DMS53 treated with DMSO at 0.1 percent for 48 hours (cell line): ENCODE results near the gene GUCY2D.
"Not testable (repeated sequence)": the region's sequence is repeated elsewhere in the genome, so short reads cannot be mapped to it uniquely, and the experiment has no call there.

Source experiments
- DNase-seq: peaks from one replicate; lab custom pipeline; 2025; ENCODE audit not compliant: unreplicated experiment; lab: John Stamatoyannopoulos, UW

GUCY2D gene

DNA sequence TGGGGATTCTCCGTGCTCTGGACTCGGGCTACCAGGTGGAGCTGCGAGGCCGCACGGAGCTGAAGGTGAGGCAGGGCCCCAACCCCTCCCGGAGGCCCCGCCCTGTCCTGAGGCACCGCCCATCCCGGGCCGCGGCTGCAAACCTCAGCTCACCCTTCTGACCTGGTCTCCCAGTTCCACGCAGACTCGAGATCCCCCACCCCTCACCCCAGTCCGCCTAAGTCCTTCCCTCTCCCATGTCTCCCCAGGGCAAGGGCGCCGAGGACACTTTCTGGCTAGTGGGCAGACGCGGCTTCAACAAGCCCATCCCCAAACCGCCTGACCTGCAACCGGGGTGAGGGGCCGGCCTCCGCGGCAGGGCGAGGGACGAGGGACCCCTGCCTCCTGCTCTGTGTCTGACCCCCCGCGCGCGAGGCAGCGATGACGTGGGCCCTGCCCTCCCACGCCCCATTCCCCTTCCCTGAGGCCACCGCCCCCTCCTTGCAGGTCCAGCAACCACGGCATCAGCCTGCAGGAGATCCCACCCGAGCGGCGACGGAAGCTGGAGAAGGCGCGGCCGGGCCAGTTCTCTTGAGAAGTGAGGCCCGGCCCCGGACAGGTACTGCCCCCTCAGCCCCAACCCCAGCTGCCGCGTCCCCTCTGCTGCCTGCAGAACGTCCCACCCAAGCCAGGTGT, 13.7 kb downstream of the GUCY2D start:
- DNase-seq: no peak

DNA sequence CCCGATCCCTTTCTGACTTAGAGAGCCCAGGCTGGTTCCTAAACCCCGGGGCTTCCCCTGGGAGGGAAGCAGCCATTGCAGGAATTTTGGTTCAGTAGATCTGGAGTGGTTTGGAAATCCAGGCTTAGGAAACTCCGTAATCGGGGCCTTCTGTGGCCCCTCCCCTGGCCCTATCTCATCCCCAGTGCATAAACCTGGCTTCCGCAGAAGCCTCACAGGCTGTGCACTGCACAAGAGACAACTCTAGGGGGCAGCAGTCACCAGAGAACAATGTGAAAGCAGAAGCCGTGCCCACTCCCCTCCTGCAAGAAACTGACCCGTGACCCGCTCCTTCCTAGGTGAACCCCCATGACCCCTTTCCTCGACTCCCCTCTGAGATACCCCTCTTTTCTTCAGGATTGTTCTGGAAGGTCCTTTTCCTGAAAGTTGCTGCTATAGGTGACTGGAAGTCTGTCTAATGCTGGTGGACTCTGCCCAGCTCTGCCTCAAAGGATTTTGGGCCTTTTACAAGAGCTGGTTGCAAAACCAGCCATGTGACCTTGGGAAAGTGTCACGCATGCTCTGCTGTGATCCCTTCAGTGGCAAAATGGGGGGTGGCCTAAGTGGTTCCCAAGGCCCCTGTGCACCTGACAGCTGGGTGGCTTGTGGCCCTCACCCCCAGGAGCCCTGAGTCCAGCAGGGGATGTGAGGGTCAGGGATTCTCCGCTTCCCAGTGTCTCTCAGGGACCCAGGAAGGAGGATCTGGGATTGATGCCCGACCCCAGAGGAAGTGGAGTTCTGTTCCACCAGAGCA, 14.4 kb downstream of the GUCY2D start:
- peak; percentile 29 for DNase-seq

DNA sequence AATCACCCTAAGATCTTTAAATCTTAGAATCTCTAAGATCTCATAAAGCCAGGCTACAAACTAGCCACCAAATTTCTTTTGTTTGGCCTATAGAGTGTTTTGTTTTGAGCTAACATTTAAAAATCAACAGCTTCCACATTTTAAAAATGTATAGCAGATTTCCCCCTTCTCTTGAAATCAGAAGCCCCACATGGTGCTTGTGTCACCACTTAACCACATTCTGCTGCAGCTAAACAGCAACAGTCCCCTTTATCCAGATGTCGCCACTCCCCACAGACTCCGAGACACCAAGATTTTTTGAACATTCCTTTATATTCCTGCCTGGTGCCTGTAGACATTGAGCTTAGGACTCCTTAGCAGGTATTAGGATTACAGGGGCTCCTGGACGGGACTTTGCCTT, 16.0 kb downstream of the GUCY2D start:
- DNase-seq: no peak

- DNase-seq: no peak
Observed at GRCh38 chr17:8019166-8019565, 16.8 kb downstream of the GUCY2D start.

GRCh38 chr17:8019665-8020650, 17.5 kb downstream of the GUCY2D start:
- no peak for DNase-seq

- DNase-seq: no peak
Observed at GRCh38 chr17:8020776-8021564, 18.6 kb downstream of the GUCY2D start.

GRCh38 chr17:8021565-8022359, 19.3 kb downstream of the GUCY2D start:
- DNase-seq: no peak

- no peak for DNase-seq
Observed at GRCh38 chr17:8022360-8023003, 20.1 kb downstream of the GUCY2D start.

DNA sequence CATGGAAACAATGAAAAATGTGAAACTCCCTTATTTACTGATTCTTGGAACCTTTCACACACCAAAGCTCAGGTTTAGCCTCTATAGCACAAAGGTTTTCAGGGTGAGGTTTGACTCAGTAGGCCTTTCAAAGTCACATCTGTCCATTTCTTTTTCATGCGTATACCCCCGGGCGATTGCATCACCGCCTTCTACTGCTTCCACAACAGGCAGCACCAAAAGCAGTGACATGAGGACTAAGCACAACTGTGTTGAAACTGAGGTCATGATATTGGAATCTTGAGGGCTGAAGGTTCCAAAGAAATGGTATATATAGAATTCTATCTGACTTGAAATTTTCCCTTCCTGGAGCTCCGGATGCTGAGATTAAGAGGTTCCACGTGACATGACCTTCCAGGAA, 21.7 kb downstream of the GUCY2D start:
- DNase-seq: not testable (repeated sequence)

- no peak for DNase-seq
Observed at GRCh38 chr17:8025176-8025911, 22.9 kb downstream of the GUCY2D start.

- DNase-seq: no peak
Observed at GRCh38 chr17:8029121-8029520, 26.7 kb downstream of the GUCY2D start.

DNA sequence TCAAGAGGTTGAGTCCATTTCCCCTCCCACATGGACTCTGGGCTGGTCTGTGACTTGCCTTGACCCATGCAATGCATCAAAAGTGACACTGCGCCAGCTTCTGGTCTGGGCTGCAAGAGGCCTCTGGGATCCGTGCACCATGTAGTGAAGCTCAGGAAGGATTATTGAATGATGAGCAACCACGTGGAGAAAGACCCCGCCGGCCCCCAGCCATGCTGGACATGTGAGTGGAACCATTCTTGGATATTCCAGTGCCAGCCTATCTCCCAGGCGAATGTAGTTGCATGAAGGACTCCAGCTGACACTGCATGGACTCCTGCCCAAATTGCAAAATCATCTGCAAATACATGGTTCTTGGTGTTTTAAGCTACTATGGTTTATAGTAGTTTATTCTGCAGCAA, 28.8 kb downstream of the GUCY2D start:
- DNase-seq: no peak

GRCh38 chr17:8031950-8032349, 29.5 kb downstream of the GUCY2D start:
- DNase-seq: no peak

DNA sequence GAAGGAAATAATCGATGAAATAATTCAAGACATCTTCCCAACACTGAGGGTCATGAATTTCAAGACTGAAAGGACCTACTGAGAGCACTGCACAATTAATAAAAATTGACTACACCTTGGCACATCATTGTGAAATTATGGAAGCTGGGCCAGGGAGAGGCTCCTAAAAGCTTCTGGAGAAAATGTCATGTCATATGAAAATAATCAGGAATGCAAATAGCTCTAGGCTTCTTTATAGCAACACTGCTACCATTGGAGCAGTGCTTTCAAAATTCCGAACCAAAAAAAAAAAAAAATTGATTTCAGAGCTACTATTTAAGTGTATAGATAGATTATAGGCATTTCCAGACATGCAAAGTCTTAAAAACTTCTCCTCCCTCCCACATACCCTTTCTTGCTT, 30.0 kb downstream of the GUCY2D start:
- no peak for DNase-seq

DNA sequence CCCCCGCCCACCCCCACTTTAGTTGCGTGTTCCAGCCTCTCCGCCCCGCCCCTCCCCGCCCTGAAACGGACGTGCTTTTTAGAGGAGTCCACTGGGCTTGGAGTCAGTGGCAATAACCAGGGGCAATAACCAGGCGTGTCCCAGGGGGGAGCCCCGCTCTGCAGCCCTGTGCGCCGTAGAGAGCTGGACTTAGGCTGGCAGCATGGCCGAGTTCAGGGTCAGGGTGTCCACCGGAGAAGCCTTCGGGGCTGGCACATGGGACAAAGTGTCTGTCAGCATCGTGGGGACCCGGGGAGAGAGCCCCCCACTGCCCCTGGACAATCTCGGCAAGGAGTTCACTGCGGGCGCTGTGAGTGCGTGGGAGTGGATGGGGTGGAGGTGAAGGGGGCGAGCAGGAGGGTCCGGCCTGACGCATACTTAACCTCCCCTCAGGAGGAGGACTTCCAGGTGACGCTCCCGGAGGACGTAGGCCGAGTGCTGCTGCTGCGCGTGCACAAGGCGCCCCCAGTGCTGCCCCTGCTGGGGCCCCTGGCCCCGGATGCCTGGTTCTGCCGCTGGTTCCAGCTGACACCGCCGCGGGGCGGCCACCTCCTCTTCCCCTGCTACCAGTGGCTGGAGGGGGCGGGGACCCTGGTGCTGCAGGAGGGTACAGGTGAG, 36.7 kb downstream of the GUCY2D start, which contains the start of gene ALOX15B:
Gene ALOX15B, plus strand, starts transcription at position 106 of the 657 bp plus-strand sequence. Its CDS starts 97 bp downstream, at position 203.
- DNase-seq: no peak

GRCh38 chr17:8039611-8040168, 37.3 kb downstream of the GUCY2D start:
- no peak for DNase-seq

GRCh38 chr17:8041249-8041928, 39.0 kb downstream of the GUCY2D start:
- DNase-seq: peak; percentile 60
